ENCODE measurements around the gene RPL35.

The RPL35 gene

GRCh38 chr9:124861342-124862229 is at the start of gene RPL35, which contains the start of gene ARPC5L:
Gene RPL35 (minus strand): TSS chr9:124861957. CDS start chr9:124861912, 45 bp downstream.
Gene ARPC5L (plus strand): TSS chr9:124862130. CDS start chr9:124869291, 7,161 bp downstream.
- DNase-seq (ENCODE audit: low spot score): peak; percentile 97

GRCh38 chr9:124908098-124908497 is 46.3 kb upstream of the RPL35 start:
- DNase-seq (ENCODE audit: low spot score): no peak

GRCh38 chr9:124906966-124907365 is 45.2 kb upstream of the RPL35 start:
- DNase-seq (ENCODE audit: low spot score): no peak

- no peak for DNase-seq (ENCODE audit: low spot score)
These were observed 38.1 kb upstream of the RPL35 start for GRCh38 chr9:124899845-124900244.

GRCh38 chr9:124897570-124898460 is 36.1 kb upstream of the RPL35 start:
- no peak for DNase-seq (ENCODE audit: low spot score)

- peak; percentile 78 for DNase-seq (ENCODE audit: low spot score)
These were observed 33.0 kb upstream of the RPL35 start for GRCh38 chr9:124894741-124895170.

- no peak for DNase-seq (ENCODE audit: low spot score)
These were observed 32.4 kb upstream of the RPL35 start for GRCh38 chr9:124894035-124894740.

- no peak for DNase-seq (ENCODE audit: low spot score)
These were observed 28.4 kb upstream of the RPL35 start for GRCh38 chr9:124890179-124890578.

- DNase-seq (ENCODE audit: low spot score): no peak
These were observed 27.2 kb upstream of the RPL35 start for GRCh38 chr9:124889006-124889405.

- DNase-seq (ENCODE audit: low spot score): no peak
These were observed 26.1 kb upstream of the RPL35 start for GRCh38 chr9:124887832-124888231.

GRCh38 chr9:124886866-124887492 is 25.2 kb upstream of the RPL35 start:
- DNase-seq (ENCODE audit: low spot score): no peak

- no peak for DNase-seq (ENCODE audit: low spot score)
These were observed 24.7 kb upstream of the RPL35 start for GRCh38 chr9:124886461-124886860.

GRCh38 chr9:124885551-124885950 is 23.8 kb upstream of the RPL35 start:
- no peak for DNase-seq (ENCODE audit: low spot score)

GRCh38 chr9:124884376-124884775 is 22.6 kb upstream of the RPL35 start:
- no peak for DNase-seq (ENCODE audit: low spot score)

- no peak for DNase-seq (ENCODE audit: low spot score)
These were observed 20.5 kb upstream of the RPL35 start for GRCh38 chr9:124882231-124882630.

GRCh38 chr9:124881138-124881743 is 19.5 kb upstream of the RPL35 start:
- DNase-seq (ENCODE audit: low spot score): no peak

- no peak for DNase-seq (ENCODE audit: low spot score)
These were observed 18.7 kb upstream of the RPL35 start for GRCh38 chr9:124880501-124880900.

GRCh38 chr9:124879226-124879625 is 17.5 kb upstream of the RPL35 start:
- DNase-seq (ENCODE audit: low spot score): no peak

GRCh38 chr9:124878518-124878917 is 16.8 kb upstream of the RPL35 start:
- no peak for DNase-seq (ENCODE audit: low spot score)

- no peak for DNase-seq (ENCODE audit: low spot score)
These were observed 16.3 kb upstream of the RPL35 start for GRCh38 chr9:124878021-124878420.

Data from RKO (cell line).